Measurements from ENCODE around the gene COX8A. TPM values are rescaled to one million over a fixed set of nuclear protein-coding genes. Genes with fewer than 3 reads are reported as not detected.
"Not testable (repeated sequence)": the region's sequence is repeated elsewhere in the genome, so short reads cannot be mapped to it uniquely, and the experiment has no call there.

COX8A gene
- total RNA-seq, 1 donor from 2014 or later = 389 TPM

- peaks cover 3% of the 10 kb centered on the region for H3K27me3 Mint-ChIP-seq (ENCODE audit: low read depth)
- no peak overlapping the region for H3K27ac Mint-ChIP-seq (ENCODE audit: unreplicated experiment)
- no peaks in the 10 kb centered on the region for H3K9me3 Mint-ChIP-seq
- no peaks in the 10 kb centered on the region for H3K4me1 Mint-ChIP-seq
- peaks cover 9% of the 10 kb centered on the region for H3K36me3 Mint-ChIP-seq (ENCODE audit: low read depth)
- DNase-seq (ENCODE audit: low read depth, low spot score) = no peak
- TF ChIP-seq CTCF (conservative IDR thresholded peaks at IDR 0.05) = no peak
- H3K4me3 Mint-ChIP-seq = no peak overlapping the region
These were observed 16.4 kb upstream of the COX8A start for GRCh38 chr11:63958008-63958407.

- Mint-ChIP-seq H3K4me1 (no peaks in the 10 kb centered on the region), H3K4me3 (peak overlapping the region; percentile 34), H3K9me3 (no peaks in the 10 kb centered on the region), H3K27ac (ENCODE audit: unreplicated experiment) (no peak overlapping the region), H3K27me3 (ENCODE audit: low read depth) (peaks cover 3% of the 10 kb centered on the region), H3K36me3 (ENCODE audit: low read depth) (no peaks in the 10 kb centered on the region)
- no peak for DNase-seq (ENCODE audit: low read depth, low spot score)
- no peak for TF ChIP-seq CTCF (conservative IDR thresholded peaks at IDR 0.05)
These were observed 12.6 kb upstream of the COX8A start for GRCh38 chr11:63961608-63962412.

- not testable (repeated sequence) for DNase-seq (ENCODE audit: low read depth, low spot score); H3K27ac Mint-ChIP-seq (ENCODE audit: unreplicated experiment); H3K9me3 Mint-ChIP-seq; H3K36me3 Mint-ChIP-seq (ENCODE audit: low read depth); H3K4me3 Mint-ChIP-seq; H3K27me3 Mint-ChIP-seq (ENCODE audit: low read depth); H3K4me1 Mint-ChIP-seq
These were observed 10.5 kb upstream of the COX8A start for GRCh38 chr11:63963895-63964294.

- Mint-ChIP-seq H3K27me3 (ENCODE audit: low read depth) (peaks cover 3% of the 10 kb centered on the region), H3K4me1 (peaks cover 10% of the 10 kb centered on the region), H3K36me3 (ENCODE audit: low read depth) (no peaks in the 10 kb centered on the region), H3K9me3 (no peaks in the 10 kb centered on the region), H3K27ac (ENCODE audit: unreplicated experiment) (no peak overlapping the region), H3K4me3 (no peak overlapping the region)
- no peak for TF ChIP-seq CTCF (conservative IDR thresholded peaks at IDR 0.05)
- no peak for DNase-seq (ENCODE audit: low read depth, low spot score)
These were observed 8.0 kb upstream of the COX8A start for GRCh38 chr11:63966444-63966843.

- Mint-ChIP-seq H3K4me3 (peak overlapping the region; percentile 13), H3K27ac (ENCODE audit: unreplicated experiment) (no peak overlapping the region), H3K27me3 (ENCODE audit: low read depth) (no peaks in the 10 kb centered on the region), H3K9me3 (peaks cover 3% of the 10 kb centered on the region), H3K36me3 (ENCODE audit: low read depth) (peaks cover 2% of the 10 kb centered on the region), H3K4me1 (peaks cover 21% of the 10 kb centered on the region)
- TF ChIP-seq CTCF (conservative IDR thresholded peaks at IDR 0.05) = no peak
- DNase-seq (ENCODE audit: low read depth, low spot score) = no peak
These were observed 5.0 kb upstream of the COX8A start for GRCh38 chr11:63969461-63969860.

GRCh38 chr11:63970902-63971301 is 3.5 kb upstream of the COX8A start:
- no peaks in the 10 kb centered on the region for H3K27me3 Mint-ChIP-seq (ENCODE audit: low read depth)
- no peak overlapping the region for H3K27ac Mint-ChIP-seq (ENCODE audit: unreplicated experiment)
- H3K36me3 Mint-ChIP-seq (ENCODE audit: low read depth) = peaks cover 3% of the 10 kb centered on the region
- TF ChIP-seq CTCF (conservative IDR thresholded peaks at IDR 0.05) = no peak
- H3K4me3 Mint-ChIP-seq = no peak overlapping the region
- peaks cover 26% of the 10 kb centered on the region for H3K4me1 Mint-ChIP-seq
- DNase-seq (ENCODE audit: low read depth, low spot score) = no peak
- H3K9me3 Mint-ChIP-seq = peaks cover 3% of the 10 kb centered on the region

GRCh38 chr11:63973912-63974258 is 535 bp upstream of the COX8A start:
- H3K27ac Mint-ChIP-seq (ENCODE audit: unreplicated experiment); H3K27me3 Mint-ChIP-seq (ENCODE audit: low read depth); DNase-seq (ENCODE audit: low read depth, low spot score); H3K9me3 Mint-ChIP-seq; H3K36me3 Mint-ChIP-seq (ENCODE audit: low read depth): not testable (repeated sequence)
- peaks cover 41% of the 10 kb centered on the region for H3K4me1 Mint-ChIP-seq
- peak overlapping the region; percentile 100 for H3K4me3 Mint-ChIP-seq
